ENCODE results near the gene DOK3.

The DOK3 gene

GRCh38 chr5:177479774-177480173, 29.9 kb downstream of the DOK3 start:
- no peak for DNase-seq (ENCODE audit: low spot score)
- TF ChIP-seq CTCF (IDR thresholded peaks at IDR 0.05; ENCODE audit: borderline replicate concordance, control extremely low read depth, extremely low read depth, insufficient read depth, missing control alignments) = no peak
- in situ Hi-C loops (cut with MboI; ENCODE audit: low sequenced_read_pairs, unreplicated experiment) = no loop called here

- no peak for DNase-seq (ENCODE audit: low spot score)
- TF ChIP-seq CTCF (IDR thresholded peaks at IDR 0.05; ENCODE audit: borderline replicate concordance, control extremely low read depth, extremely low read depth, insufficient read depth, missing control alignments) = no peak
- in situ Hi-C loops (cut with MboI; ENCODE audit: low sequenced_read_pairs, unreplicated experiment) = no loop called here
Measured at GRCh38 chr5:177478711-177479646, 30.6 kb downstream of the DOK3 start.

GRCh38 chr5:177477701-177478477, 31.7 kb downstream of the DOK3 start:
- DNase-seq (ENCODE audit: low spot score) = no peak
- TF ChIP-seq CTCF (IDR thresholded peaks at IDR 0.05; ENCODE audit: borderline replicate concordance, control extremely low read depth, extremely low read depth, insufficient read depth, missing control alignments) = no peak
- in situ Hi-C loops (cut with MboI; ENCODE audit: low sequenced_read_pairs, unreplicated experiment) = no loop called here

GRCh38 chr5:177476531-177477233, 32.9 kb downstream of the DOK3 start:
- in situ Hi-C loops (cut with MboI; ENCODE audit: low sequenced_read_pairs, unreplicated experiment) = no loop called here
- TF ChIP-seq CTCF (IDR thresholded peaks at IDR 0.05; ENCODE audit: borderline replicate concordance, control extremely low read depth, extremely low read depth, insufficient read depth, missing control alignments) = no peak
- DNase-seq (ENCODE audit: low spot score) = no peak

GRCh38 chr5:177475563-177476427, 33.8 kb downstream of the DOK3 start:
- no peak for TF ChIP-seq CTCF (IDR thresholded peaks at IDR 0.05; ENCODE audit: borderline replicate concordance, control extremely low read depth, extremely low read depth, insufficient read depth, missing control alignments)
- in situ Hi-C loops (cut with MboI; ENCODE audit: low sequenced_read_pairs, unreplicated experiment) = no loop called here
- no peak for DNase-seq (ENCODE audit: low spot score)

Data from GM13976 (cell line).